CD4-positive, alpha-beta memory T cell (primary cell): Measurements from ENCODE around the gene SPIN1. TPM values are rescaled to one million over a fixed set of nuclear protein-coding genes. Genes with fewer than 3 reads are reported as not detected.
"Not testable (repeated sequence)": the region's sequence is repeated elsewhere in the genome, so short reads cannot be mapped to it uniquely, and the experiment has no call there.

Experiments used
- CTCF ChIA-PET: fragments of 350-600 bp; sonication (Branson Sonifier 250); formaldehyde crosslinking; loops from one replicate; lab custom pipeline; 2021; ENCODE audit warnings: inconsistent platforms; ENCODE audit not compliant: partially characterized antibody; lab: Charles Lee
- POLR2A ChIA-PET: fragments of 350-600 bp; sonication (Branson Sonifier 250); formaldehyde crosslinking; loops from one replicate; lab custom pipeline; 2021; ENCODE audit not compliant: partially characterized antibody; lab: Charles Lee
- DNase-seq, 5 donors: peaks; one replicate each; pipeline versions ENCODE4 v3.0.0 to v3.0.0-alpha.2; 2020 to 2022; ENCODE audit warnings: mixed read lengths in 1 of 5
- H3K27ac ChIP-seq: one replicate; pipeline ENCODE4 v1.7.0; 2013; ENCODE audit warnings: low read depth, low read length
- H3K27me3 ChIP-seq: 2 replicates; pipeline ENCODE4 v1.7.0; 2013; ENCODE audit warnings: mild to moderate bottlenecking, low read length, moderate library complexity; ENCODE audit not compliant: insufficient read depth
- H3K36me3 ChIP-seq: 2 replicates; pipeline ENCODE4 v1.7.0; 2013; ENCODE audit warnings: mild to moderate bottlenecking, low read length, moderate library complexity; ENCODE audit not compliant: insufficient read depth
- H3K4me1 ChIP-seq: 2 replicates; pipeline ENCODE4 v1.7.0; 2013; ENCODE audit warnings: mild to moderate bottlenecking, low read length, moderate library complexity; ENCODE audit not compliant: insufficient read depth
- H3K4me3 ChIP-seq, 2 donors: one replicate each; pipeline ENCODE4 v1.7.0; 2013; ENCODE audit warnings: low read length in 2 of 2, mild to moderate bottlenecking in 1 of 2
- H3K9me3 ChIP-seq, 2 donors: one replicate each; pipeline ENCODE4 v1.7.0; 2013; ENCODE audit warnings: low read length in 2 of 2, control low read depth in 1 of 2; ENCODE audit not compliant: control insufficient read depth in 1 of 2
- H3K27ac Mint-ChIP-seq, 7 donors: one replicate each; pipeline ENCODE4 v1.8.0; 2020 to 2021; ENCODE audit warnings: mixed read lengths in 7 of 7, mild to moderate bottlenecking in 6 of 7, inconsistent platforms in 3 of 7, moderate library complexity in 3 of 7
- H3K27me3 Mint-ChIP-seq, 2 donors: one replicate each; pipeline ENCODE4 v1.8.0; 2020 to 2021; ENCODE audit warnings: mixed read lengths in 2 of 2
- H3K36me3 Mint-ChIP-seq, 2 donors: one replicate each; pipeline ENCODE4 v1.8.0; 2020 to 2021; ENCODE audit warnings: mixed read lengths in 2 of 2, inconsistent platforms in 1 of 2, mild to moderate bottlenecking in 1 of 2
- H3K4me1 Mint-ChIP-seq, 4 donors: one replicate each; pipeline ENCODE4 v1.8.0; 2020 to 2021; ENCODE audit warnings: mixed read lengths in 4 of 4, mild to moderate bottlenecking in 1 of 4
- H3K4me3 Mint-ChIP-seq, 8 donors: one replicate each; pipeline ENCODE4 v1.8.0; 2020 to 2021; ENCODE audit warnings: mixed read lengths in 8 of 8, mild to moderate bottlenecking in 7 of 8, moderate library complexity in 6 of 8, inconsistent platforms in 3 of 8
- H3K9me3 Mint-ChIP-seq, 8 donors: one replicate each; pipeline ENCODE4 v1.8.0; 2020 to 2021; ENCODE audit warnings: mixed read lengths in 8 of 8, mild to moderate bottlenecking in 5 of 8, inconsistent platforms in 3 of 8, moderate library complexity in 1 of 8
- intact Hi-C: fragments of 100-400 bp; cut with micrococcal nuclease; formaldehyde crosslinking; loops from one replicate; pipeline ENCODE4 v1.15.1; 2023
- polyA plus RNA-seq, 2 donors: library from polyadenylated mRNA; unstranded; fragments of 300-500 nt; fragmentation: Illumina TruSeq; gene quantifications; one replicate each; pipeline ENCODE4 v1.2.3, GENCODE V29; 2021
- total RNA-seq, 2 experiments: library from RNA; stranded (reverse); gene quantifications; one replicate each; pipeline ENCODE4 v1.2.3, GENCODE V29; 2021

The SPIN1 gene
- total RNA-seq, result 10 to 100 TPM; 34.1 to 39.0 TPM
- polyA plus RNA-seq, result 10 to 100 TPM; 20.3 to 23.7 TPM

- CTCF ChIA-PET, result no interaction called here
- peaks cover 0 to 9% of the 10 kb centered on the region in 2 donors for H3K36me3 Mint-ChIP-seq
- peak; percentile 67 to 89 (median 84) for DNase-seq
- POLR2A ChIA-PET, result interaction anchor here (1.0 to 1.1 kb wide), 2 partner anchors 75 to 414 kb away, joined by 3 to 4 read pairs; partner anchors contain the start of gene CDK20
- H3K27ac Mint-ChIP-seq, result peak within 1 kb of the TSS; percentile 94 to 98 (median 96)
- peak within 1 kb of the TSS; percentile 91 to 96 (median 94) for H3K4me3 Mint-ChIP-seq
- H3K36me3 ChIP-seq, result no peaks in the 10 kb centered on the region
- intact Hi-C loops, result loop anchor here (2.0 to 5.0 kb wide), 4 partner anchors 66 to 1441 kb away; partner anchors contain the start of genes CKS2 and GAS1
- H3K4me1 Mint-ChIP-seq, result peaks cover 11 to 46% (median 24%) of the 10 kb centered on the region in 4 donors
- peak within 1 kb of the TSS; percentile 57 to 77 for H3K4me3 ChIP-seq
- H3K4me1 ChIP-seq, result peaks cover 13% of the 10 kb centered on the region
- H3K9me3 Mint-ChIP-seq, result peaks cover 0 to 2% (median 0%) of the 10 kb centered on the region in 8 donors
- no peaks in the 10 kb centered on the region for H3K9me3 ChIP-seq
- no peaks in the 10 kb centered on the region for H3K27me3 Mint-ChIP-seq
- H3K27me3 ChIP-seq, result no peaks in the 10 kb centered on the region
- peak within 1 kb of the TSS; percentile 65 for H3K27ac ChIP-seq
These were observed at the start of gene SPIN1 for GRCh38 chr9:88388203-88388885. SPIN1 (plus strand) TSS chr9:88388444; CDS start chr9:88426540, 38,096 bp downstream.

GRCh38 chr9:88339317-88339716 lies 48.9 kb upstream of the SPIN1 start:
- H3K4me3 Mint-ChIP-seq, result no peak overlapping the region
- H3K27ac ChIP-seq, result no peak overlapping the region

GRCh38 chr9:88342246-88342645 lies 46.0 kb upstream of the SPIN1 start:
- intact Hi-C loops, result no loop called here
- Mint-ChIP-seq H3K27ac (no peak overlapping the region), H3K4me1 (no peaks in the 10 kb centered on the region), H3K27me3 (no peaks in the 10 kb centered on the region), H3K9me3 (no peaks in the 10 kb centered on the region), H3K36me3 (no peaks in the 10 kb centered on the region), H3K4me3 (no peak overlapping the region)
- no peak overlapping the region for H3K4me3 ChIP-seq
- H3K4me1 ChIP-seq, result no peaks in the 10 kb centered on the region
- H3K9me3 ChIP-seq, result no peaks in the 10 kb centered on the region
- DNase-seq, result no peak
- ChIA-PET CTCF (no interaction called here), POLR2A (no interaction called here)
- no peaks in the 10 kb centered on the region for H3K27me3 ChIP-seq
- H3K27ac ChIP-seq, result no peak overlapping the region
- no peaks in the 10 kb centered on the region for H3K36me3 ChIP-seq

More at GRCh38 chr9:88339317-88339716, 48.9 kb upstream of the SPIN1 start:
- H3K36me3 Mint-ChIP-seq, result no peaks in the 10 kb centered on the region
- DNase-seq, result no peak
- POLR2A ChIA-PET, result no interaction called here
- no peaks in the 10 kb centered on the region for H3K9me3 ChIP-seq
- intact Hi-C loops, result no loop called here
- no peaks in the 10 kb centered on the region for H3K4me1 Mint-ChIP-seq
- H3K36me3 ChIP-seq, result no peaks in the 10 kb centered on the region
- H3K27me3 Mint-ChIP-seq, result peaks cover 0 to 2% of the 10 kb centered on the region in 2 donors
- peak overlapping the region in 1 of 7 donors; percentile 50 for H3K27ac Mint-ChIP-seq
- CTCF ChIA-PET, result no interaction called here
- no peaks in the 10 kb centered on the region for H3K4me1 ChIP-seq
- peaks cover 0 to 3% (median 0%) of the 10 kb centered on the region in 8 donors for H3K9me3 Mint-ChIP-seq
- H3K27me3 ChIP-seq, result no peaks in the 10 kb centered on the region
- no peak overlapping the region for H3K4me3 ChIP-seq

- Histone ChIP-seq H3K9me3 (no peaks in the 10 kb centered on the region), H3K36me3 (no peaks in the 10 kb centered on the region), H3K27me3 (no peaks in the 10 kb centered on the region), H3K27ac (no peak overlapping the region), H3K4me3 (no peak overlapping the region), H3K4me1 (no peaks in the 10 kb centered on the region)
- intact Hi-C loops, result no loop called here
- Mint-ChIP-seq H3K9me3 (no peaks in the 10 kb centered on the region), H3K4me1 (no peaks in the 10 kb centered on the region), H3K27me3 (no peaks in the 10 kb centered on the region), H3K36me3 (no peaks in the 10 kb centered on the region), H3K4me3 (no peak overlapping the region), H3K27ac (peak overlapping the region in 1 of 7 donors; percentile 35)
- ChIA-PET CTCF (no interaction called here), POLR2A (no interaction called here)
- DNase-seq, result no peak
These were observed 44.2 kb upstream of the SPIN1 start for GRCh38 chr9:88344013-88344412.

GRCh38 chr9:88350354-88350753 lies 37.9 kb upstream of the SPIN1 start:
- H3K27me3 Mint-ChIP-seq, POLR2A ChIA-PET, H3K27ac ChIP-seq: not testable (repeated sequence)

GRCh38 chr9:88355166-88355565 lies 33.1 kb upstream of the SPIN1 start:
- no peaks in the 10 kb centered on the region for H3K27me3 ChIP-seq
- Mint-ChIP-seq H3K36me3 (no peaks in the 10 kb centered on the region), H3K4me1 (no peaks in the 10 kb centered on the region), H3K27me3 (no peaks in the 10 kb centered on the region), H3K9me3 (peaks cover 0 to 15% (median 7%) of the 10 kb centered on the region in 8 donors), H3K4me3 (no peak overlapping the region), H3K27ac (no peak overlapping the region)
- H3K9me3 ChIP-seq, result no peaks in the 10 kb centered on the region
- POLR2A ChIA-PET, result no interaction called here
- CTCF ChIA-PET, result no interaction called here
- no peaks in the 10 kb centered on the region for H3K36me3 ChIP-seq
- intact Hi-C loops, result no loop called here
- DNase-seq, result no peak
- no peak overlapping the region for H3K27ac ChIP-seq
- no peak overlapping the region for H3K4me3 ChIP-seq
- H3K4me1 ChIP-seq, result no peaks in the 10 kb centered on the region

More at GRCh38 chr9:88350354-88350753, 37.9 kb upstream of the SPIN1 start:
- intact Hi-C loops, H3K27me3 ChIP-seq, H3K9me3 ChIP-seq, CTCF ChIA-PET, H3K4me3 ChIP-seq, H3K4me1 ChIP-seq, H3K36me3 Mint-ChIP-seq, DNase-seq, H3K4me3 Mint-ChIP-seq, H3K4me1 Mint-ChIP-seq, H3K36me3 ChIP-seq, H3K27ac Mint-ChIP-seq: not testable (repeated sequence)
- H3K9me3 Mint-ChIP-seq, result peaks cover 0 to 15% (median 7%) of the 10 kb centered on the region in 8 donors

- H3K27me3 Mint-ChIP-seq, DNase-seq, H3K36me3 ChIP-seq, H3K4me1 ChIP-seq, H3K27ac ChIP-seq, H3K4me3 Mint-ChIP-seq, H3K4me3 ChIP-seq, H3K4me1 Mint-ChIP-seq, CTCF ChIA-PET, H3K36me3 Mint-ChIP-seq, intact Hi-C loops, H3K9me3 ChIP-seq, H3K27ac Mint-ChIP-seq, POLR2A ChIA-PET, H3K27me3 ChIP-seq: not testable (repeated sequence)
- H3K9me3 Mint-ChIP-seq, result peaks cover 0 to 15% (median 8%) of the 10 kb centered on the region in 8 donors
These were observed 31.0 kb upstream of the SPIN1 start for GRCh38 chr9:88357250-88357649.
